DOHH2 (cell line): ENCODE data around the gene DOCK9.

Experiments used
- H3F3A ChIP-seq: fragments of 200-600 bp; sonication (generic), shearing (Covaris generic); 2 replicates; pipeline ENCODE4 v1.6.0; 2016; ENCODE audit warnings: antibody characterized with exemption, mild to moderate bottlenecking; ENCODE audit not compliant: control insufficient read depth, insufficient read depth
- H3K27ac ChIP-seq: fragments of 200-600 bp; sonication (generic); 2 replicates; pipeline ENCODE4 v1.5.1; 2014; ENCODE audit warnings: low read depth, mild to moderate bottlenecking, low read length, moderate library complexity
- H3K27me3 ChIP-seq: fragments of 200-600 bp; sonication (generic); 2 replicates; pipeline ENCODE4 v1.6.1; 2014; ENCODE audit warnings: mild to moderate bottlenecking, low read length, mixed read lengths; ENCODE audit not compliant: control insufficient read depth
- H3K36me3 ChIP-seq: fragments of 200-600 bp; sonication (generic); 2 replicates; pipeline ENCODE4 v1.6.1; 2014; ENCODE audit warnings: mild to moderate bottlenecking, low read length, moderate library complexity, mixed read lengths; ENCODE audit not compliant: control insufficient read depth
- H3K4me1 ChIP-seq: fragments of 200-600 bp; sonication (generic); 2 replicates; pipeline ENCODE4 v1.6.1; 2014; ENCODE audit warnings: mild to moderate bottlenecking, low read length, mixed read lengths; ENCODE audit not compliant: control insufficient read depth
- H3K4me2 ChIP-seq: fragments of 200-600 bp; sonication (generic); 2 replicates; pipeline ENCODE4 v1.6.0; 2014; ENCODE audit warnings: mild to moderate bottlenecking, low read length, moderate library complexity
- H3K4me3 ChIP-seq: fragments of 200-600 bp; sonication (generic); 2 replicates; pipeline ENCODE4 v1.5.1; 2014; ENCODE audit warnings: mild to moderate bottlenecking, low read length, mixed read lengths
- H3K79me2 ChIP-seq: fragments of 200-600 bp; sonication (generic); 2 replicates; pipeline ENCODE4 v1.6.1; 2014; ENCODE audit warnings: mild to moderate bottlenecking, low read length, mixed read lengths; ENCODE audit not compliant: control insufficient read depth
- H3K9me2 ChIP-seq: fragments of 200-600 bp; sonication (generic); replicated peaks from 2 replicates; pipeline ENCODE4 v1.6.1; 2014; ENCODE audit warnings: mild to moderate bottlenecking, low read length, mixed read lengths; ENCODE audit not compliant: control insufficient read depth
- H3K9me3 ChIP-seq: fragments of 200-600 bp; sonication (generic); 2 replicates; pipeline ENCODE4 v1.6.1; 2014; ENCODE audit warnings: antibody characterized with exemption, low read length, mixed read lengths; ENCODE audit not compliant: control insufficient read depth, insufficient read depth
- H4K20me1 ChIP-seq: fragments of 200-600 bp; sonication (generic); 2 replicates; pipeline ENCODE4 v1.6.0; 2014; ENCODE audit warnings: low read depth, mild to moderate bottlenecking, antibody characterized with exemption, low read length, moderate library complexity; ENCODE audit not compliant: control insufficient read depth, insufficient read depth
- CTCF ChIP-seq: fragments of 200-600 bp; sonication (generic); IDR thresholded peaks from one replicate; pipeline ENCODE4 v1.5.1; 2014; ENCODE audit warnings: antibody characterized with exemption, mild to moderate bottlenecking, low read depth, low read length; ENCODE audit not compliant: poor library complexity, severe bottlenecking
- EZH2phosphoT487 ChIP-seq: fragments of 200-600 bp; sonication (generic); IDR thresholded peaks from 2 replicates; pipeline ENCODE4 v1.6.1; 2017; ENCODE audit warnings: borderline replicate concordance, mild to moderate bottlenecking, antibody characterized with exemption, low read length, moderate library complexity, mixed read lengths

The DOCK9 gene

GRCh38 chr13:98746968-98747367 is 230.9 kb downstream of the DOCK9 start:
- Histone ChIP-seq H3K4me3 (no peak overlapping the region), H3K9me3 (no peaks in the 10 kb centered on the region), H3K27me3 (no peaks in the 10 kb centered on the region), H3K79me2 (no peaks in the 10 kb centered on the region), H3K4me1 (no peaks in the 10 kb centered on the region), H3F3A (no peaks in the 10 kb centered on the region), H3K36me3 (no peaks in the 10 kb centered on the region), H3K9me2 (no peaks in the 10 kb centered on the region), H3K4me2 (no peak overlapping the region), H4K20me1 (no peaks in the 10 kb centered on the region), H3K27ac (no peak overlapping the region)
- no peak for TF ChIP-seq EZH2phosphoT487
- TF ChIP-seq CTCF: no peak
